Smooth muscle cell (in vitro differentiated cells): ENCODE data around the gene TMEM38B. TPM values are rescaled to one million over a fixed set of nuclear protein-coding genes. Genes with fewer than 3 reads are reported as not detected.

Experiments used
- DNase-seq: peaks from one replicate; lab custom pipeline; 2025; ENCODE audit not compliant: unreplicated experiment; lab: John Stamatoyannopoulos, UW
- H2AFZ ChIP-seq: fragments of 200-600 bp; sonication (generic); 2 replicates; pipeline ENCODE4 v1.6.0; 2016; ENCODE audit warnings: antibody characterized with exemption, low read depth, mild to moderate bottlenecking
- H3F3A ChIP-seq: fragments of 200-600 bp; sonication (generic); 2 replicates; pipeline ENCODE4 v1.6.0; 2017; ENCODE audit warnings: antibody characterized with exemption, low read depth
- H3K27ac ChIP-seq: fragments of 200-600 bp; sonication (generic); 2 replicates; pipeline ENCODE4 v1.5.1; 2016; ENCODE audit warnings: low read depth, mild to moderate bottlenecking
- H3K27me3 ChIP-seq: fragments of 200-600 bp; sonication (generic); 2 replicates; pipeline ENCODE4 v1.6.1; 2016; ENCODE audit warnings: low read depth, mild to moderate bottlenecking
- H3K36me3 ChIP-seq: fragments of 200-600 bp; sonication (generic); 2 replicates; pipeline ENCODE4 v1.5.1; 2016; ENCODE audit warnings: low read depth
- H3K4me1 ChIP-seq: fragments of 200-600 bp; sonication (generic); 2 replicates; pipeline ENCODE4 v1.5.1; 2016; ENCODE audit warnings: low read depth
- H3K4me2 ChIP-seq: fragments of 200-600 bp; sonication (generic); 2 replicates; pipeline ENCODE4 v1.6.0; 2016; ENCODE audit warnings: mild to moderate bottlenecking
- H3K4me3 ChIP-seq: fragments of 200-600 bp; sonication (generic); 2 replicates; pipeline ENCODE4 v1.5.1; 2016; ENCODE audit warnings: mild to moderate bottlenecking
- H3K79me2 ChIP-seq: fragments of 200-600 bp; sonication (generic); 2 replicates; pipeline ENCODE4 v1.6.0; 2016; ENCODE audit warnings: low read depth, mild to moderate bottlenecking
- H3K9ac ChIP-seq: fragments of 200-600 bp; sonication (generic); 2 replicates; pipeline ENCODE4 v1.6.0; 2016; ENCODE audit warnings: low read depth
- H3K9me3 ChIP-seq: fragments of 200-600 bp; sonication (generic); replicated peaks from 2 replicates; pipeline ENCODE4 v1.5.1; 2016; ENCODE audit warnings: low read depth
- H4K20me1 ChIP-seq: fragments of 200-600 bp; sonication (generic); 2 replicates; pipeline ENCODE4 v1.6.0; 2016; ENCODE audit warnings: low read depth
- WGBS: methylation state at CpG from one replicate; pipeline ENCODE4 v1.1.7; 2016; ENCODE audit warnings: low lambda C conversion rate; 5-methylcytosine and 5-hydroxymethylcytosine counted together
- polyA plus RNA-seq: library from polyadenylated mRNA; unstranded; fragments of >200 nt; fragmentation: Nextera tagmentation; extraction: Ambion mirVana; gene quantifications from 2 replicates; pipeline ENCODE4 v1.2.1, GENCODE V29; 2016
- total RNA-seq: library from RNA; depleted of rRNA; stranded (reverse); fragments of >200 nt; gene quantifications from 2 replicates; pipeline ENCODE4 v1.2.3, GENCODE V29; 2014
- TF ChIP-seq, protein P1 (sequence below): fragments of 200-600 bp; sonication (generic); IDR thresholded peaks from 2 replicates; pipeline ENCODE4 v1.5.1; 2017; ENCODE audit warnings: borderline replicate concordance, mild to moderate bottlenecking, antibody characterized with exemption; ENCODE audit not compliant: insufficient read depth, poor library complexity, severe bottlenecking

TMEM38B gene
- total and polyA plus RNA-seq, 2 experiments from 2014 or later = 15.9 to 28.4 TPM

DNA sequence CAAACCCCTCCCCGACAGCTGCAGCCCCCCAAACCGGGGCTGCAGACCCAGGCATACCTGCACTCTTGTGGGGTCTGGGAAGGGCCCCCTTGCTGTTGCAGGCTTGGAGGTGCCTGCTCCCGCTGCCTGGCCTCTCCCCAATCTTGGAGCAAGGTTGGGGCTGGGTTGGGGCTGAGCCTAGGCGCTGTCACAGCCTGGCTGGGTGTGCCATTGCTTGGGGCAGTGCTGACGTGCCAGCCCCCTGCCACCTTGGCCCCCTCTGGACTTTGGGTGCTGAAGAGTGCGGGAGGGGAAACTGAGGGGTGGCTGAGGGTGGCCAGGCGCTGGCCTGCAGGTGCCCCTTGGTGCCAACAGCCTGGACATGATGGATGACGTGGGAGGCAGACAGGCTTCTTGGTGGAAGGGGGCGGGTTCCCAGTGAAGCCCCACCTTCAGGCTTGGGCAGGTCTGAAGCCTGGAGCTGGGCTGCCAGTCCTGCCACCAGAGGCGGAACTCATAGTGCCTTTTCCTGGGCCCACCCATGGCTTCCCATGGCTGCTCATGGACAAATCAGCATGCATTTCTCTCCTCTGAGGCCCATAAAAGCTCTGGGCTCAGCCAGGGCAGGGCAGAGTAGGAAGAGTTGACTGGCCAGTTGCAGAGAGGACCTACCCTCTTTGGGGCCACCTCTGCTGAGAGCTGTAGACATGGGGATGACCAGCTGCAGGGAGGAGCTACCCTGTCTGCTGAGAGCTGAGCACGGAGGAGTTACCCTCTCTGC, 19.1 kb downstream of the TMEM38B start:
- no peak for DNase-seq

DNA sequence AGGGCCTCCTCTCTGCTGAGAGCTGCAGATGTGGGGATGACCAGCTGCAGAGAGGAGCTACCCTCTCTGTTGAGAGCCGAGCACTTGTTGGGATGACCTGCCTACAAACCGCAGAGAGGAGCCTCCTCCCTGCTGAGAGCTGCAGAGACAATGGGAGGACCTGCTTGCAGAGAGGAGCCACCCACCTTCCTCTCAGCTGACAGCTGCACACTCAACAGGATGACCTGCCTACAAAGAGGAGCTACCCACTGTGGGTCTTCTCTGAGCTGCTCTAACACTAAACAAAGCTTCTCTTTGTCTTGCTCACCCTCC, 19.6 kb downstream of the TMEM38B start:
- Histone ChIP-seq H3K9me3 (no peaks in the 10 kb centered on the region), H3K27ac (no peak overlapping the region), H4K20me1 (no peaks in the 10 kb centered on the region), H3K9ac (no peak overlapping the region), H3K4me1 (no peaks in the 10 kb centered on the region), H3K4me3 (no peak overlapping the region), H3K79me2 (no peaks in the 10 kb centered on the region), H3K36me3 (peaks cover 3% of the 10 kb centered on the region), H3F3A (no peaks in the 10 kb centered on the region), H3K27me3 (no peaks in the 10 kb centered on the region), H3K4me2 (no peak overlapping the region), H2AFZ (no peak overlapping the region)
- TF ChIP-seq, protein P1, sequence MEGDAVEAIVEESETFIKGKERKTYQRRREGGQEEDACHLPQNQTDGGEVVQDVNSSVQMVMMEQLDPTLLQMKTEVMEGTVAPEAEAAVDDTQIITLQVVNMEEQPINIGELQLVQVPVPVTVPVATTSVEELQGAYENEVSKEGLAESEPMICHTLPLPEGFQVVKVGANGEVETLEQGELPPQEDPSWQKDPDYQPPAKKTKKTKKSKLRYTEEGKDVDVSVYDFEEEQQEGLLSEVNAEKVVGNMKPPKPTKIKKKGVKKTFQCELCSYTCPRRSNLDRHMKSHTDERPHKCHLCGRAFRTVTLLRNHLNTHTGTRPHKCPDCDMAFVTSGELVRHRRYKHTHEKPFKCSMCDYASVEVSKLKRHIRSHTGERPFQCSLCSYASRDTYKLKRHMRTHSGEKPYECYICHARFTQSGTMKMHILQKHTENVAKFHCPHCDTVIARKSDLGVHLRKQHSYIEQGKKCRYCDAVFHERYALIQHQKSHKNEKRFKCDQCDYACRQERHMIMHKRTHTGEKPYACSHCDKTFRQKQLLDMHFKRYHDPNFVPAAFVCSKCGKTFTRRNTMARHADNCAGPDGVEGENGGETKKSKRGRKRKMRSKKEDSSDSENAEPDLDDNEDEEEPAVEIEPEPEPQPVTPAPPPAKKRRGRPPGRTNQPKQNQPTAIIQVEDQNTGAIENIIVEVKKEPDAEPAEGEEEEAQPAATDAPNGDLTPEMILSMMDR = no peak
- DNase-seq = no peak
- 84% methylated on average over 2 of the region's 2 CpGs for WGBS

More for the DNA sequence above, 19.1 kb downstream of the TMEM38B start:
- no peaks in the 10 kb centered on the region for H3K9me3 ChIP-seq
- no peak overlapping the region for H2AFZ ChIP-seq
- WGBS = 95% methylated on average over 11 of the region's 11 CpGs
- H3K79me2 ChIP-seq = no peaks in the 10 kb centered on the region
- no peaks in the 10 kb centered on the region for H3K4me1 ChIP-seq
- no peak overlapping the region for H3K4me2 ChIP-seq
- TF ChIP-seq, protein P1 = no peak
- H3F3A ChIP-seq = no peaks in the 10 kb centered on the region
- no peaks in the 10 kb centered on the region for H4K20me1 ChIP-seq
- H3K4me3 ChIP-seq = no peak overlapping the region
- peaks cover 3% of the 10 kb centered on the region for H3K36me3 ChIP-seq
- no peaks in the 10 kb centered on the region for H3K27me3 ChIP-seq
- no peak overlapping the region for H3K27ac ChIP-seq
- H3K9ac ChIP-seq = no peak overlapping the region

DNA sequence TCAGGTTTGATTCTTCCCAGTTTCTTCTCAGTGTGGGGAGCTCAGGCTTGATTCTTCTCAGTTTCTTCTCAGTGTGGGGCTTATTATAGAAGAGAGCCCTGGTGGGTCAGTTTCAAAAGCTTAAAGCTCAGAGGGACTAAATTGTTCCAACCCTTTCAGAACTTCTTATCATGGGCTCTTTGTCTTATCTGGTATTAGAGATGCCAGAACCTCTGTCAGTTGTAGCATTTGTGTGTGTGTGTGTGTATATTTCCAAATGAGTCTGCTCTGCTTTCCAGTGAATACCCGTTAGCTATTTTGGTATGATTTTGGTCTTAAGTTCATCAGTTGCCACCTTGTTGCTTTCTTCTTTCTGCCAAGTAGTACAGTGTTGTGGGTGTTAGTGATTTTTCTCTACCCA, 21.8 kb downstream of the TMEM38B start:
- TF ChIP-seq, protein P1 = no peak
- Histone ChIP-seq H2AFZ (no peak overlapping the region), H3K27me3 (no peaks in the 10 kb centered on the region), H3K4me1 (no peaks in the 10 kb centered on the region), H3K79me2 (no peaks in the 10 kb centered on the region), H4K20me1 (no peaks in the 10 kb centered on the region), H3K27ac (no peak overlapping the region), H3K4me2 (no peak overlapping the region), H3K4me3 (no peak overlapping the region), H3K9ac (no peak overlapping the region), H3K36me3 (peaks cover 3% of the 10 kb centered on the region), H3K9me3 (no peaks in the 10 kb centered on the region), H3F3A (no peaks in the 10 kb centered on the region)
- no peak for DNase-seq
- WGBS = 77% methylated on average over 1 of the region's 1 CpG

GRCh38 chr9:105722099-105722498, 27.8 kb downstream of the TMEM38B start:
- no peaks in the 10 kb centered on the region for H3K36me3 ChIP-seq
- no peaks in the 10 kb centered on the region for H3K4me1 ChIP-seq
- H2AFZ ChIP-seq = no peak overlapping the region
- TF ChIP-seq, protein P1 = no peak
- no peaks in the 10 kb centered on the region for H3K27me3 ChIP-seq
- no peak overlapping the region for H3K4me3 ChIP-seq
- no peak for DNase-seq
- no peak overlapping the region for H3K27ac ChIP-seq
- no peaks in the 10 kb centered on the region for H3F3A ChIP-seq
- H4K20me1 ChIP-seq = no peaks in the 10 kb centered on the region
- no peak overlapping the region for H3K4me2 ChIP-seq
- no peaks in the 10 kb centered on the region for H3K9me3 ChIP-seq
- H3K79me2 ChIP-seq = no peaks in the 10 kb centered on the region
- 87% methylated on average over 3 of the region's 3 CpGs for WGBS
- H3K9ac ChIP-seq = no peak overlapping the region
